ENCODE data around the gene NFIA. TPM values are rescaled to one million over a fixed set of nuclear protein-coding genes. Genes with fewer than 3 reads are reported as not detected.

NFIA gene
- total RNA-seq, 1 experiment from 2014 or later: 0.35 TPM

DNA sequence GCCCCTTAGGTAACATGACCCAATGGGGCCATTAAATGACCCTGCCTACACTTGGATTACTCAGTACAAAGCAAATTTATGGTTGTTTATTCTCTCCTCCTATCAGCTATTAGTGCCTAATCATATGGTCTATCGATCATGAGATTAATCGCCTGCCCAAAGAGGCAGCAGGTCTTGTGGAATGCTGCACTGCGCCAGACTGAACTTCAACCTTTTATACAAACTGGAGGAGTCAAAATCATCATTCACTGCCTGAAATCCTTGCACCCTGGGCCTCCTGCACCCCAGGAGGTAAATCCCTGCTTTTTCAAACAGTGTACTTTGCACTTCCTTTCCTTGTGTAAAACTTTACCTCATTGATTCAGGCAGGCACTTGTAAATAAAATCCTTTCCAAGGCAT lies 69.7 kb downstream of the NFIA start:
- H3T11ph ChIP-seq (ENCODE audit: low read length): no peak overlapping the region
- no peak overlapping the region for H4K91ac ChIP-seq (ENCODE audit: insufficient read length, low read depth, low read length)
- H3K9me3 ChIP-seq (ENCODE audit: control insufficient read depth, low read depth, low read length): no peaks in the 10 kb centered on the region
- H3K27me3 Mint-ChIP-seq (ENCODE audit: low read depth): no peaks in the 10 kb centered on the region; the same call in 1 of the 2 replicates
- H3K18ac ChIP-seq (ENCODE audit: insufficient read length, low read depth, low read length): no peak overlapping the region
- H4K8ac ChIP-seq (replicated peaks; ENCODE audit: insufficient read length, low read depth, low read length): no peak overlapping the region
- no peak overlapping the region for H2BK5ac ChIP-seq (ENCODE audit: insufficient read length, low read length)
- H3K23ac ChIP-seq (ENCODE audit: insufficient read length, low read depth, low read length): no peak overlapping the region
- no peak overlapping the region for H3K4me3 Mint-ChIP-seq
- H4K5ac ChIP-seq (ENCODE audit: insufficient read length, low read depth, low read length): no peak overlapping the region
- H2BK15ac ChIP-seq (ENCODE audit: low read depth, low read length): no peak overlapping the region
- no peak for DNase-seq
- TF ChIP-seq, protein P1, sequence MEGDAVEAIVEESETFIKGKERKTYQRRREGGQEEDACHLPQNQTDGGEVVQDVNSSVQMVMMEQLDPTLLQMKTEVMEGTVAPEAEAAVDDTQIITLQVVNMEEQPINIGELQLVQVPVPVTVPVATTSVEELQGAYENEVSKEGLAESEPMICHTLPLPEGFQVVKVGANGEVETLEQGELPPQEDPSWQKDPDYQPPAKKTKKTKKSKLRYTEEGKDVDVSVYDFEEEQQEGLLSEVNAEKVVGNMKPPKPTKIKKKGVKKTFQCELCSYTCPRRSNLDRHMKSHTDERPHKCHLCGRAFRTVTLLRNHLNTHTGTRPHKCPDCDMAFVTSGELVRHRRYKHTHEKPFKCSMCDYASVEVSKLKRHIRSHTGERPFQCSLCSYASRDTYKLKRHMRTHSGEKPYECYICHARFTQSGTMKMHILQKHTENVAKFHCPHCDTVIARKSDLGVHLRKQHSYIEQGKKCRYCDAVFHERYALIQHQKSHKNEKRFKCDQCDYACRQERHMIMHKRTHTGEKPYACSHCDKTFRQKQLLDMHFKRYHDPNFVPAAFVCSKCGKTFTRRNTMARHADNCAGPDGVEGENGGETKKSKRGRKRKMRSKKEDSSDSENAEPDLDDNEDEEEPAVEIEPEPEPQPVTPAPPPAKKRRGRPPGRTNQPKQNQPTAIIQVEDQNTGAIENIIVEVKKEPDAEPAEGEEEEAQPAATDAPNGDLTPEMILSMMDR (conservative IDR thresholded peaks at IDR 0.05): no peak
- no peak overlapping the region for H3K4ac ChIP-seq (ENCODE audit: low read depth, low read length)
- H2BK12ac ChIP-seq (ENCODE audit: insufficient read length, low read depth, low read length): no peak overlapping the region
- H3K27ac Mint-ChIP-seq: no peak overlapping the region
- no peak overlapping the region for H2AK5ac ChIP-seq (ENCODE audit: insufficient read length, low read length)
- no peak overlapping the region for H2BK120ac ChIP-seq (ENCODE audit: low read depth, low read length, poor library complexity, severe bottlenecking)
- no peak overlapping the region for H3K14ac ChIP-seq (ENCODE audit: insufficient read depth, low read length)
- H3K27ac ChIP-seq (ENCODE audit: insufficient read length, low read depth, low read length): no peak overlapping the region
- no peaks in the 10 kb centered on the region for H3K27me3 ChIP-seq (ENCODE audit: insufficient read depth, low read length)
- no peaks in the 10 kb centered on the region for H3K9me3 Mint-ChIP-seq
- H3K23me2 ChIP-seq (ENCODE audit: insufficient read length, low read depth, low read length, poor library complexity, severe bottlenecking): no peaks in the 10 kb centered on the region
- H3K9ac ChIP-seq (ENCODE audit: extremely low read depth, insufficient read length, low read length): no peak overlapping the region
- no peak overlapping the region for H2AFZ ChIP-seq (ENCODE audit: low read length)
- no peaks in the 10 kb centered on the region for H3K79me2 ChIP-seq (ENCODE audit: insufficient read depth, low read length)
- no peak overlapping the region for H3K56ac ChIP-seq (ENCODE audit: insufficient read length, low read depth, low read length)
- no peak overlapping the region for H2BK20ac ChIP-seq (ENCODE audit: low read depth, low read length, poor library complexity, severe bottlenecking)
- H3K4me1 ChIP-seq (ENCODE audit: insufficient read depth, low read length): 0 out of 2 replicates have a peak, but pooled peaks cover 1% of the 10 kb centered on the region
- no CpG with 5 or more reads among the region's 3 CpGs for WGBS (ENCODE audit: extremely low coverage, insufficient read length, low lambda C conversion rate)
- H3K4me2 ChIP-seq (ENCODE audit: insufficient read depth, insufficient read length, low read length): no peak overlapping the region
- H3K36me3 Mint-ChIP-seq (ENCODE audit: insufficient read depth in 1 of 3, low read depth in 3 of 3): no peaks in the 10 kb centered on the region
- H3K79me1 ChIP-seq (ENCODE audit: insufficient read depth, low read depth, low read length, poor library complexity, severe bottlenecking): no peaks in the 10 kb centered on the region
- H3K4me1 Mint-ChIP-seq: peaks cover 34 to 39% of the 10 kb centered on the region in 2 experiments
- no peaks in the 10 kb centered on the region for H4K20me1 ChIP-seq (ENCODE audit: control insufficient read depth, insufficient read depth, insufficient read length)

Data from H9 (cell line).